ENCODE results near the gene ZBTB7C. TPM values are rescaled to one million over a fixed set of nuclear protein-coding genes. Genes with fewer than 3 reads are reported as not detected.

The ZBTB7C gene
- total and polyA plus RNA-seq, 2 donors, result 4.6 to 8.6 TPM

- WGBS, result 69% methylated on average over 2 of the region's 2 CpGs
- no peak for DNase-seq (ENCODE audit: extremely low spot score)
- no peak overlapping the region for H3K27ac ChIP-seq (ENCODE audit: low read depth)
These were observed 211.4 kb downstream of the ZBTB7C start for GRCh38 chr18:48197819-48198218.

DNA sequence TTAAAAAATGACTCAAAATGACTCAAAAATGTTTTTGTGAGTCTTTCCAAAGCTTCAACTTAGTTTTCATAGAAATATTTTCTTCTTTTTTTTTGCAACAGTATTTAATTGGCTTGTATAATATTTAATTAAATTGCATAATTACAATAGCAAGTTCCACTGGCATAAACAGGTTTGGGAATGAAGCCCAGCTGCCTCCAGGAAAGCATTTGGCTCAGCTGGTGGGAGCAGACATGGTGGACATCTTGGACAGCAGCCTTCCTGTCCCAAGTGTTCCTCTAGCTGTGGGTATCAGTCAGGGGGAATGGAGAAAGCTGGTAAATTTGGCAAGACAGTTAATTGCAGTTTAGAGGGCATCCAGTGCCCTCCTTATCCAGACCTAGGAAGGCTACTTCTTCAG, 213.4 kb downstream of the ZBTB7C start:
- Histone ChIP-seq H3K36me3 (ENCODE audit: insufficient read depth) (no peaks in the 10 kb centered on the region), H3K4me3 (ENCODE audit: low read depth, low read length) (no peak overlapping the region), H3K4me1 (ENCODE audit: insufficient read depth) (no peaks in the 10 kb centered on the region), H3K27ac (ENCODE audit: low read depth) (no peak overlapping the region)
- DNase-seq (ENCODE audit: extremely low spot score), result no peak

More at GRCh38 chr18:48197819-48198218, 211.4 kb downstream of the ZBTB7C start:
- H3K4me1 ChIP-seq (ENCODE audit: insufficient read depth), result no peaks in the 10 kb centered on the region
- H3K4me3 ChIP-seq (ENCODE audit: low read depth, low read length), result no peak overlapping the region
- H3K36me3 ChIP-seq (ENCODE audit: insufficient read depth), result no peaks in the 10 kb centered on the region

DNA sequence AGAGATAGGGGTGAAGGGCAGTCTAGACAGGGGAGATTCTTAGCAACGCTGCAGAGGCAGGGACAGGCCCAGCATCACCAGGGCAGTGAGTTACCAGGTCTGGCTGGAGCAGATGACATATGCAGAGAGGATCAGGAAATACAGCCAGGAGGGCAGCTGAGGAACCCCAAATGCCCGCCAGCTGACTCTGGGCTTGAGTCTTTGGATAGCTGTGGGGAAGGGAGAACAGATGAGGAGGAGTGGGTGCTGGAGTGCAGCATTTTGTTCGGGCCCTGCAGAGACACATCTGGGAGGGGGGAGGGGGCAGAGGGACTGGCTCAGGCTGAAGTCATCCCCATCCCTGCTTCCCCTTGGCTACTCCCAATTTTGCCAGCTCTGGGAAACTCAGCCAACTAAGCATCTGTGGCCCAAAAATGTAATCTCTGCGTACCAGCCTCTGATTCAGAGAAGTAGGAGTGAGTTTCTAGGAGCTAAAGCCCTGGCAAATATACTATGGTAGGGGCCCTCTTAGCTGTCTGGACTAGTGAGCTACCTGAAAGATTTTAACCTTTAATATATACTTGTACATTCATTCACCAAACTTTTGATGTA, 214.5 kb downstream of the ZBTB7C start:
- Histone ChIP-seq H3K4me1 (ENCODE audit: insufficient read depth) (no peaks in the 10 kb centered on the region), H3K27ac (ENCODE audit: low read depth) (no peak overlapping the region), H3K36me3 (ENCODE audit: insufficient read depth) (no peaks in the 10 kb centered on the region), H3K4me3 (ENCODE audit: low read depth, low read length) (no peak overlapping the region)
- 61% methylated on average over 4 of the region's 4 CpGs for WGBS
- no peak for DNase-seq (ENCODE audit: extremely low spot score)

DNA sequence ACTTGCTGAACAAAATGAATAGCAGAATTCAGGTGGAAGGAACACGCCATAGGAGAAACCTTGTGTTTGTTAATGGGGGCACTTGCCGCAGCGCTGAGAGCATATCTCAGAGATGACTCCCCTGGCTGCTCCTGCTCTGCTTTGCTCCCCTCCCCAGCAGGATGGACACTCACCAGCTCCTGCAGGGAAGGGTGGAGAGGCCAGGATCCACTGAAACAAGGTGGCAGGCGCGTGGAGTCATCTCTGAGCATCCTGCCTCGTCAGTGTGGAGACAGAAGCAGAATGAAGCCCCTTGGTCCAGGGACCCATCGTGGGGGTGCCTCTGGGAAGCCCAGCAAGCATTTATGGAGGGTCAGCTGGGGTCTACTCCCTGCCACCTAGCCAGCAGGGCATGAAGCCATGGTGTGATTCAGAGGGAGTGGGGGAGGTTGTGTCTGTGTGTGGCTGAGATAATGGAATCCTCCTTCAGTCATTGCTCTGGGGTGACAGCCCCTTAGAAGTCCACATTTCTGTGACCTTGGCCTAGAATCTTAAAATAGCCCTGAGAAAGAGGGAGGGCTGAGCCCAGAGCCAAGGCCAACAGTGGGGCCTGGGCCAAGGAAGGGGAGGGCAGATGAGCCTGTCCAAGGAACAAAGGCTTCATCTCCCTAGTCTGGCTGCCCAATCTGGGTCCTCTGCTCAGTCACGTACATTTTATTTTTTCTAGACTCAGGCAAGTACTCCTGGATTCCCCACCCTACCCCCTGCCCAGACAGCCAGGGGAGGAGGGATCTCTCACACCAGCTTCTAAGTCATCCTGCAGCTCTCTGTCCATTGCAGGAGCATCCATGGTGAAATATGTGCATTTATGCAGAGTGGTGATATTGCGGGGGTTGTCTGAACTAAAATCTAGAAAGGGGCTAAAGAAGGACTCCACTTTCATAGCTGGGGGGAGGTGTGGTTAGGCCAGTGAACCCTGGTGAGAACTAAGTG, 215.4 kb downstream of the ZBTB7C start:
- no peaks in the 10 kb centered on the region for H3K36me3 ChIP-seq (ENCODE audit: insufficient read depth)
- H3K4me1 ChIP-seq (ENCODE audit: insufficient read depth), result no peaks in the 10 kb centered on the region
- DNase-seq (ENCODE audit: extremely low spot score), result no peak
- 79% methylated on average over 9 of the region's 9 CpGs for WGBS
- no peak overlapping the region for H3K27ac ChIP-seq (ENCODE audit: low read depth)
- H3K4me3 ChIP-seq (ENCODE audit: low read depth, low read length), result no peak overlapping the region

GRCh38 chr18:48192542-48192941, 216.6 kb downstream of the ZBTB7C start:
- WGBS, result 96% methylated on average over 8 of the region's 8 CpGs
- no peaks in the 10 kb centered on the region for H3K4me1 ChIP-seq (ENCODE audit: insufficient read depth)
- DNase-seq (ENCODE audit: extremely low spot score), result no peak
- H3K27ac ChIP-seq (ENCODE audit: low read depth), result no peak overlapping the region
- no peak overlapping the region for H3K4me3 ChIP-seq (ENCODE audit: low read depth, low read length)
- H3K36me3 ChIP-seq (ENCODE audit: insufficient read depth), result no peaks in the 10 kb centered on the region

- Histone ChIP-seq H3K4me3 (ENCODE audit: low read depth, low read length) (no peak overlapping the region), H3K4me1 (ENCODE audit: insufficient read depth) (no peaks in the 10 kb centered on the region), H3K27ac (ENCODE audit: low read depth) (no peak overlapping the region), H3K36me3 (ENCODE audit: insufficient read depth) (no peaks in the 10 kb centered on the region)
- WGBS, result 73% methylated on average over 3 of the region's 3 CpGs
- DNase-seq (ENCODE audit: extremely low spot score), result no peak
These were observed 217.7 kb downstream of the ZBTB7C start for GRCh38 chr18:48191494-48191893.

DNA sequence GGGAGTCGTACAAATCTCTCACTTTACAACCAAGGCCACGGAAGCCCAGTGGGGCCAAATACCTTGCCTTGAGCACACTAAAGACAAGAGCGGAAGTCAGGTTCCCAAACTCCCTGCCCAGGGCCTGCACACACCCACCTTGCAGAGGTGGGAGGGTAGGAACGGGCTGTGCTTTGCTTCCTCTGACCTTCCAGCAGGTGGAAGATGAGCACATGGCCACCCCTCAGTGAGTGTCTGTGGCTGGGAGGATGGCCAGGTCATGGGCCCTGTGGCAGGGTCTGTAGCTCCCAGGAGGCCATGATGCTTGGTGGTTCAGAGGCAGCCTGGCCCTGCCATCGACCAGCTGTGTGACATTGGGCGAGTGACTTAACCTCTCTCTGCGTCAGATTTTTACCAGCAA, 218.2 kb downstream of the ZBTB7C start:
- WGBS, result 87% methylated on average over 7 of the region's 7 CpGs
- no peaks in the 10 kb centered on the region for H3K4me1 ChIP-seq (ENCODE audit: insufficient read depth)
- H3K27ac ChIP-seq (ENCODE audit: low read depth), result no peak overlapping the region
- H3K4me3 ChIP-seq (ENCODE audit: low read depth, low read length), result no peak overlapping the region
- no peak for DNase-seq (ENCODE audit: extremely low spot score)
- H3K36me3 ChIP-seq (ENCODE audit: insufficient read depth), result no peaks in the 10 kb centered on the region

GRCh38 chr18:48188609-48189008, 220.6 kb downstream of the ZBTB7C start:
- Histone ChIP-seq H3K27ac (ENCODE audit: low read depth) (no peak overlapping the region), H3K4me3 (ENCODE audit: low read depth, low read length) (no peak overlapping the region), H3K4me1 (ENCODE audit: insufficient read depth) (no peaks in the 10 kb centered on the region), H3K36me3 (ENCODE audit: insufficient read depth) (no peaks in the 10 kb centered on the region)
- 92% methylated on average over 2 of the region's 2 CpGs for WGBS
- DNase-seq (ENCODE audit: extremely low spot score), result no peak

GRCh38 chr18:48186861-48187260, 222.3 kb downstream of the ZBTB7C start:
- Histone ChIP-seq H3K4me3 (ENCODE audit: low read depth, low read length) (no peak overlapping the region), H3K36me3 (ENCODE audit: insufficient read depth) (no peaks in the 10 kb centered on the region), H3K27ac (ENCODE audit: low read depth) (no peak overlapping the region), H3K4me1 (ENCODE audit: insufficient read depth) (no peaks in the 10 kb centered on the region)
- no peak for DNase-seq (ENCODE audit: extremely low spot score)
- 67% methylated on average over 6 of the region's 6 CpGs for WGBS

- 43% methylated on average over 20 of the region's 20 CpGs for WGBS
- H3K36me3 ChIP-seq (ENCODE audit: insufficient read depth), result no peaks in the 10 kb centered on the region
- no peak overlapping the region for H3K27ac ChIP-seq (ENCODE audit: low read depth)
- H3K4me1 ChIP-seq (ENCODE audit: insufficient read depth), result no peaks in the 10 kb centered on the region
- DNase-seq (ENCODE audit: extremely low spot score), result no peak
- H3K4me3 ChIP-seq (ENCODE audit: low read depth, low read length), result no peak overlapping the region
These were observed 222.9 kb downstream of the ZBTB7C start for GRCh38 chr18:48186131-48186766.

DNA sequence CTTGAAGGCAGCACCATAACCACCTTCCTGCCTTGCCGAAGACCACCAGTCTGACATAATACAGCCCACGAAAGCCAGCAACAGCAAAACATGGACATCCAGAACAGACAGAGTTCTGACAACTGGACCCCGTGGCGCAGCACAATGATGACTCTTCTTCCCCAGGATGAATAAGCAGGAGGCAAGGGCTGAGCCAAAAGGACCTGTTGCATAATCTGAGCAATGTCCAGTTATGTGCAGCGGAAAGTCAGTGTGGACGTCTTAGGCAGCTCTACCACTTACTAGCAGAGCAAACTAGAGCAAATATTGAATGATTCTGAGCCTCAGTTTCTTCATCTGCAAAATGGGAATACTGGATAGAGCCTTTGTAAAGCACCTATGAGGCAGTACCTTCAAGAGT, 225.1 kb downstream of the ZBTB7C start:
- no peak for DNase-seq (ENCODE audit: extremely low spot score)
- Histone ChIP-seq H3K36me3 (ENCODE audit: insufficient read depth) (no peaks in the 10 kb centered on the region), H3K4me3 (ENCODE audit: low read depth, low read length) (no peak overlapping the region), H3K4me1 (ENCODE audit: insufficient read depth) (no peaks in the 10 kb centered on the region), H3K27ac (ENCODE audit: low read depth) (no peak overlapping the region)
- WGBS, result 80% methylated on average over 6 of the region's 6 CpGs

GRCh38 chr18:48183613-48184012, 225.6 kb downstream of the ZBTB7C start:
- Histone ChIP-seq H3K36me3 (ENCODE audit: insufficient read depth) (no peaks in the 10 kb centered on the region), H3K27ac (ENCODE audit: low read depth) (no peak overlapping the region), H3K4me1 (ENCODE audit: insufficient read depth) (no peaks in the 10 kb centered on the region), H3K4me3 (ENCODE audit: low read depth, low read length) (no peak overlapping the region)
- WGBS, result 90% methylated on average over 2 of the region's 2 CpGs
- no peak for DNase-seq (ENCODE audit: extremely low spot score)

DNA sequence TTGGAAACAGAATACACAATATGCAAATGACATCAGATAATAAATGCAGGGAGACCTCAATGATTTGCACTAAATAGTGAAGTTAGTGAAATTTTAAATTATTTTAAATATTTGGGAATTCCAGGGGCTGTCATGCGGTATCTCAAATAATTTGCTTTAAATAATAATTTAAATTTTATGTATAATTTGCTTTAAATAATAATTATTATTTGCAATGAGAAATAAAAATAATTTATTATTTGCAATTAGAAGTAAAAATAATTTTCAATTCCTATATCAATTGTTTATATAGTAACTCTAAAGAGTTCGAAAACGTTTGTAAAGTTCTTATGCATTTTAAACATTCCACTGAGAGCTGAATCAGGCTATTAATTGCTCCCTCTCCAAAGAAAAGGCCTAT, 226.4 kb downstream of the ZBTB7C start:
- no peaks in the 10 kb centered on the region for H3K4me1 ChIP-seq (ENCODE audit: insufficient read depth)
- no peak overlapping the region for H3K27ac ChIP-seq (ENCODE audit: low read depth)
- WGBS, result 86% methylated on average over 3 of the region's 3 CpGs
- H3K4me3 ChIP-seq (ENCODE audit: low read depth, low read length), result no peak overlapping the region
- no peaks in the 10 kb centered on the region for H3K36me3 ChIP-seq (ENCODE audit: insufficient read depth)
- DNase-seq (ENCODE audit: extremely low spot score), result no peak

DNA sequence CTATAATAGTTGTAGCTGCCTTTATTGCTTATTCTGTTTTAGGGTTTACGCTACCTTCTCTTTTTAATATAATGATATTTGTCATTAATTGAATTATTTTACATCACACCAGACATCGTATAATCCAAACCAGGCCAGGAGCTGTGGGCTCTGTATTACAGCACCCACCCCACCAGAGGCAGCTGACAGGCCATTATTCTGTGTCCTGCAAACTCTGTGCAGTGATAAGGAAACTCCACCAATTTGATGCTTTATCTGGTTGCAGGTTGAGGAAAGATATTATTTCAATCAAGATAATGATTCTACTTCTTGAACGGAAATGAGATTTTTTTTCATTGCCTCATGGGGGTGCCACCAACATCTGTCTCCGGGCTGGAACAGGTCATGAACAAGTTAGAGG, 227.3 kb downstream of the ZBTB7C start:
- no peak for DNase-seq (ENCODE audit: extremely low spot score)
- H3K27ac ChIP-seq (ENCODE audit: low read depth), result no peak overlapping the region
- WGBS, result 77% methylated on average over 4 of the region's 4 CpGs

More for the DNA sequence above, 227.3 kb downstream of the ZBTB7C start:
- Histone ChIP-seq H3K36me3 (ENCODE audit: insufficient read depth) (no peaks in the 10 kb centered on the region), H3K4me1 (ENCODE audit: insufficient read depth) (no peaks in the 10 kb centered on the region), H3K4me3 (ENCODE audit: low read depth, low read length) (no peak overlapping the region)

All from urinary bladder (tissue), 4 donors.